Femur (tissue), 1 donor: Measurements from ENCODE around the gene CMTM4.
"Not testable (repeated sequence)": the region's sequence is repeated elsewhere in the genome, so short reads cannot be mapped to it uniquely, and the experiment has no call there.

Source experiments
- DNase-seq: peaks from one replicate; pipeline ENCODE4 v3.0.0-alpha.2; 2017

Gene CMTM4

GRCh38 chr16:66588981-66589713 lies 107.4 kb downstream of the CMTM4 start:
- DNase-seq: peak; percentile 50

- no peak for DNase-seq
Measured at GRCh38 chr16:66587881-66588600, 108.5 kb downstream of the CMTM4 start.

DNA sequence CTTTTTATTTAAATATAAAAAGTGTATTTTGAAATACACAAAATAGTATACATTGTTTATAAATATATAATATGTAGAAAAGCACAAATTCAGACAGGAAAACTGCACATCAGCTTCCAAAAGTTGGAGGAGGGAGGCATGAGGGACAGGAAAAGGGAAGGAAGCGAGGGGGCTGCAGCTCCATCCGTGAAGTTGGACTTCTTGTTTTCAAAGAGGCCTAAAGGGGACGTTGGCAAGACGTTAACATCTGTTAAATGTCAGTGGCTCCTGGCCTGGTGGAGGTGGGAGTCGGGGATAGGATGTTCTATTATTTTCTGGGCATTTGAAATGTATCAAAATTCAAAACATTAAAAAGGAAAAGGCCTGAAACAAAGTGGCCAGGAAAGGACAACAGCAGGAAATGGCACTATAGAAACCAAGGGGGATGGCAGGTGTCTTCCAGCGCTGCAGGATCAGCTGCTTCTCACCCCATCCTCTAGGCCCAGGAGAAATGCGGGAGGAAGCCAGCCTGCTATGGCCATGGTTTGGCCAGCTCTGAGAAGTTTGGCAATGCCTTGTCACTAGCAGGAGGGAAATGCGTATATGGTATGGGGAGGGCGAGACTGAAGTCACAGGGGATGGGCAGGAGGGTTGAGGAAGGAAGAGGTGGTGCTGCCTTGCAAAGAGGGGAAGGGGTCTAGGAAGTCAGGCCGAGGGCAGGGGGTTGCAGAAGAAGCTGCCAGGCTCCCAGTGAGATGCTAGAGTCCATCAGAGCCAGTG lies 110.9 kb downstream of the CMTM4 start:
- no peak for DNase-seq

DNA sequence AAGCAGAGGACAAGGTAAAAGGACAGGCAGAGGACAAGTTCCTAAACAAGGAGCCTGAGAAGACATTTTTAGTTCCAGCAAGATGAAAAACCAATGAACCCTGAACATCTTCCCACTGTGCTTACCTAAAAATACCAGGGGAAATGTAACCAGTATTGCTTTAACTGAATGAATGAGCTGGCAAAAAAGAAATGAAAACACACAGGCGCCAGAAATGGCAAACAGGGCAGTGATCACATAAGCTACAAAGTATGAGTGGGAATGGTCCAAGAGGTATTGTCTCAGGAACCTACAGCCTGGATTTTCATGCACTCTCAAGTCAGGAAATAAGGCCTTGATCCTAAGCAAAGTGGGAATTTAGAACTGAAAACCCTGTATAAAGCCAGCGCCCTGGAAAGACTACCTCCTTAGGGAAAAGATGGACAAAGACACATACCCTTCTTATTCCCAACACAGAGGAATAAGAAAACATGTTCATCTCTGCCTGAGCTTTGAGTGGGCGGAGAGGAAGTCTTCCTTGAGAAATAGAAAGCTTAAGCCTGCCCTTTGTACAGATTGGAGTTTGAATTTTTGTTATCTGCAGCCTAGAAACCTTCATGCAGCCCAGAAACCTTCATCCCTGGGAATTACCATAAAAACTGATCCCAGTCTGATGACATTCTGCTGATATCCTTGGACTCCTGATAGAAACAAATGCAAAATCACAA lies 115.1 kb downstream of the CMTM4 start:
- DNase-seq: no peak

DNA sequence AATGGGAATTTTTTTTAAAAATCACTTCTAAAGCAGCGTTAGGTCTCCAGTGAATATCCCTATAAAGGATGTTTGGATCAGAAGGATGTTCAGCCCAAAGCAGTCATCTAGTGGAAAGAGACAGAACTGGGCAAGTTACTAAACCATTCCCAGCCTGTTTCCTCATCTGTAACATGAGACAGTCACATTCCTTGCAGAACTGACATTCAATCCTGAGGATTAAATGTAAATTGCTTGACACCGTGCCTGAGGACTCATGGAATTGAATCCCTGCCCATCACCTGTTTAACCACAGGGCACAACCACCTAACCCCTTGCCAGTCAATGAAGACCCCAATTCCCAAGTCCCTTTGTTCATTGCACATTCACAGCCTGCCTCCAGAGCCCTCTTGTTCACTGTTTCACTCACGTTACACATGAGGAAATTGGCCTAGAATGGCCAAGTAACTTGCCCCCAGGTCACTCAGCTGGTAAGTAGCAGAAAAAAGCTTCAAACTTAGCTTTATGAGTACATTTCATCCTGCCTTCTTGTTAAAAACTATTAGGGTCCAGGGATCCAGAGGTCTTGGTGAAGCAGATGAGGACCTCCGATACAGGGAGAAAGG lies 115.8 kb downstream of the CMTM4 start:
- DNase-seq: no peak

GRCh38 chr16:66578651-66579531 lies 117.7 kb downstream of the CMTM4 start, which contains the start of gene CMTM2:
Gene CMTM2, plus strand, starts transcription at chr16:66579463. Its CDS starts 145 bp downstream, at chr16:66579608.
- DNase-seq: peak; percentile 70

GRCh38 chr16:66576296-66576695 lies 120.2 kb downstream of the CMTM4 start:
- no peak for DNase-seq

DNA sequence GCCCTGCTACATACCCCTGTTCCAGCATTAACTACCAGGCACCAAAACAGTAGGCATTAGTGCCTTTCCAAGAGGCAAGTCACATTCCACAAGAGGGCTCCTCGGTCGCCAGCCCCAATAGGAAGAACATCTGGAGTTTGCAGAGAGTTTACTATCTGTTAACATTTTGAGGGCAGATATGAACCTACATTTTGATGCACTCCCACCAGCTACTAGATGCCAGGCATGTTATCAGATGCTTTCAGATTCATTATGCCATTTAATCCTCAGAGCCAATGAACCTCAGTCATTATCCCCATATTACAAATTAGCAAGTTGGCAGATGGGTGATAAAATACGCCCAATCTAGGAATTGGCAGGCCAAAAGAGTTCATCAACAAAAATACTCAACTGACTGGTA lies 121.5 kb downstream of the CMTM4 start:
- DNase-seq: no peak

- DNase-seq: no peak
Measured at GRCh38 chr16:66574531-66574930, 122.0 kb downstream of the CMTM4 start.

DNA sequence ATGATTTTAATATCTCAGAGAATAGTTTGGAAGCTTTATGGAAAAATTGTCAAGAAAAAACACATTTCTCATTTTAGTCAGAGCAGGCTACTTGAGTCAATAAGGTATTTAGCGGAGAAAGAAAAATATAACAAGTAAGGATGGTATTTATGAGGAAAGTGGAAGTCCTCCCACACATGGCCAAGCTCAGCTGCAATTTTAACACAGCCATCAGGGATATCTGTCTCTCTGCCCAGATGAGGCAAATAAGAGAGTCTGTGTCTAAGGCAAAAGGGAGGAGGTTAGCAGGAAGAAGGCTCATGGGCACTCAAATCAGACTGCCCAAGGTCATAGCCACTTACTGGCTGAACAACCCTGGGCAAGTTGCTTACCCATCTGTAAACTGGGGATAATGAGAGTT lies 122.5 kb downstream of the CMTM4 start:
- DNase-seq: no peak

DNA sequence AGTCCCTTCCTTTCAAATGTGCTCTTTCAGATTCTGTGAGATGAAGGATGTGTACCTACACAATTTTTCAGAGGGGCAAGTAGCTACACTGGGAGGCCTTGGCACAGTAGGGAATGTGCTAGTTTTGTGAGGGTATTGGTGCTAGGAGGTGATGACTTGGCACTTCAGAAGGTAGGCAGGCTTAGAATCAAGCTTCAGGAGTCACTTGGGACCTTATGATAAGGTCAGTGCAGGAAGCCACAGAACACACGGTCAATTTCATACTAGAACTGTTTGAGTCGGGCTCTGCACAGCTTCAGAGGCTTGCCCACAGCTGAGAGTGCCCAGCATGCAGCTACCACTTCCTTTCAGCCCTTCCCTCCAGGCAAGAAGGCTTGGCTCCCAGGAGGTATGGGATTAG lies 124.2 kb downstream of the CMTM4 start:
- no peak for DNase-seq

GRCh38 chr16:66569827-66570405 lies 126.6 kb downstream of the CMTM4 start:
- DNase-seq: no peak

- DNase-seq: no peak
Measured at GRCh38 chr16:66569131-66569530, 127.4 kb downstream of the CMTM4 start.

DNA sequence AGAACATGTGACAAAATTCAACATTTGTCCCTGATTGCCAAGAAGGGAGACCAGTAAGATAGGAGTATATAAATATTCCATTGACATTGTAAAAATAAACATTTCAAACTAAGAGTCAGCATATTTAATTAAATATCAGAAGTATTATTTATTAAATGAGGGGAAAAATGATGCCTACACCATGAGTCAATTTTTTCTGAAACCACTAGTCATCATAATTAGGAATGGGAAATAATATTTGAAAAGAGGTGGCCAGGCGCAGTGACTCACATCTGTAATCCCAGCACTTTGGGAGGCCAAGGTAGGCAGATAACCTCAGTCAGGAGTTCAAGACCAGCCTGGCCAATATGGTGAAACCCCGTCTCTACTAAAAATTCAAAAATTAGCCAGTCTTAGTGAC lies 128.2 kb downstream of the CMTM4 start:
- no peak for DNase-seq

DNA sequence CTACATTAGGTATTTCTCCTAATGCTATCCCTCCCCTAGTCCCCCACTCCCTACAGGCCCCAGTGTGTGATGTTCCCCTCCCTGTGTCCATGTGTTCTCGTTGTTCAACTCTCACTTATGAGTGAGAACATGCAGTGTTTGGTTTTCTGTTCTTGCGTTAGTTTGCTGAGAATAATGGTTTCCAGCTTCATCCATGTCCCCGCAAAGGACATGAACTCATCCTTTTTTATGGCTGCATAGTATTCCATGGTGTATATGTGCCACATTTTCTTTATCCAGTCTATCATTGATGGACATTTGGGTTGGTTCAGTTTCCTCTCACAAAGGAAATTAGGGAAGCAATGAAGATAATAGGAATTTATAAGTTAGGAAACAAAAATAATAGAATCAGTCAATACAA lies 129.3 kb downstream of the CMTM4 start:
- DNase-seq: not testable (repeated sequence)

- DNase-seq: no peak
Measured at GRCh38 chr16:66566051-66566901, 130.3 kb downstream of the CMTM4 start, which contains the start of gene CMTM1. Gene CMTM1, plus strand, starts transcription at chr16:66566439. Its CDS starts 75 bp downstream, at chr16:66566514.
